GM21526 (cell line): Measurements from ENCODE around the gene PALLD.

Source experiments
- ATAC-seq: cut with Tn5 transposase; IDR thresholded peaks from one replicate; pipeline ENCODE4 v1.9.1; 2021; ENCODE audit warnings: moderate library complexity; ENCODE audit not compliant: unreplicated experiment, low FRiP score

Gene PALLD

DNA sequence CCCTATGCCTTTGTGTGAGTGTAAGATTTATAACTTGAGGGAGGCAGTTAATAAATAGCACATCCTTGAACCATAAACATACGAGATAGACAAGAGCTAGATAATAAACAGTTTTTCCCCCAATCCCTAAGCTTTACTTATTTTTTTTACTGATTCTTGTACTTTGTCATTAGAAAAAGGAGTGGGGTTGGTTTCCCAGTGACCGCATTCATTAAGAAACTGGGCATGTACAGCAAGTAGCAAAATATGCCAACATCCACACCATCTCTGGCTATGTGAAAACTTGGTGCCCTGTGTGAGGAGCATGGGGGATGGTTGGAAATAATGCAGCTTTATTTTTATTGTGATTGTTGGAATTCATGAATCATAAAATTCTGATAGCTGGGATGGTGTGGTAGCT is 337.0 kb downstream of the PALLD start:
- ATAC-seq, result no peak

DNA sequence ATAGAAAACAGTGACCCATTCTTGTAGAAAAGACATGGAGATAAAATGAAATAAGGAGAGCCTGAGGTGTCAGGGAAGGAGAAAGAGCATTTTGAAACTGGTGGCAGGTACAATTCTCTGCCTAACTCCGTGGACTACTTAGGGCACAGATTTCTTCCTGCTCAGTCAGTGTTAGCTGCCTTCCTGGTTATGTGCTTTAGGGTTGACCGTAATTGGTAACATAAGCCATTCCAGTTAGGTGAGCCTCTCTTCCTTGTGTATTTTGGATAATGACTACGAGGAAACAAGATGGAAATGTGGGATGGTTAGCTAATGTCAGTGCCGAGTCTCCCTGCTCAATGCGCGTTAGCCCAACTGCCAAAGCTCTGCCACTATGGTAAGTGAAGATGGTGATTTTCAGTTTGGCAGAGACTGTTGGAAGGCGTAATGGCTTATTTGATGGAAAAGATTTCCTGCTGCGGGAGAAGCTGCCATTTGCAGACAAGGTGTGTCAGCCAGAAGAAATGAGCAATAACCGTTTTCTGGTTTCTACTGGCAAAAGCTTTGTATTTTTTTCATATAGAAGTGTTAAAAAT is 339.1 kb downstream of the PALLD start:
- ATAC-seq, result no peak

DNA sequence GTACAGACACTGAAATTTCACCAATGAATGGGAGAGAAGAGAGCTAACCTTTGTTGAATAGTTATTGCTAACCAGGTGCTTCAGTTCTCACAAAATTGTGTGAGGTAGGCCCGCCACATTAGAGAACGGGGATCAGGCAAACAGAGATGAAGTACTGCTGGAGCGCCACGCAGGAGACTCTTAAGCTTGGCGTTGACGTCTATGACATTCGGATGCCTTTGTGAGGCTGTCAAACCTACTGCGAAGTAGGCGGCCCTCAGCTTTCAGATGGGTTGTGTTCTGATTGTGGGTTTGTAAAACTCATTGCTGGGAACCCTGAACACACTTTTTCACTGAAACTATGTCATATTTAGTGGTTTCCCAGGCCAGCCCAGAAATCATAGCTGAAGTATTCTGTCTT is 339.6 kb downstream of the PALLD start:
- ATAC-seq, result no peak

DNA sequence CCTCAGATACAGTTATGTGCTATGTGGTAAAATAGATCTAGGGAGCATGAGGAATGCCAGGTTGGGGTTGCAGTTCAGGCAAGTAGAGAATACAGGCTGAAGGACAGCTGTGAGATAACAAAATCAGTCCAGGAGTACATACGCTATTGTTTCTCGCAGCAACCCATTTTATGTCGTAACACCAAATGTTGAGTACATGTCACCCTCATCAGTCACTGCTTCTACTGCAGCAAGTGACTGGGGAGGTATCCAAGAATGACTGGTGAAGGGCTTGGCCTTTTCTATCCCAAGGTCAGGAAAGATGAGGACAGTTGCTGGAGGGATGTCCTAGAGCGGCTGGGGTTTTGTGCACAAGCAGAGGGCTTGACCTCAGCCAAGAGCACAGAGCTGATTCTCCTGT is 341.1 kb downstream of the PALLD start:
- ATAC-seq, result no peak

DNA sequence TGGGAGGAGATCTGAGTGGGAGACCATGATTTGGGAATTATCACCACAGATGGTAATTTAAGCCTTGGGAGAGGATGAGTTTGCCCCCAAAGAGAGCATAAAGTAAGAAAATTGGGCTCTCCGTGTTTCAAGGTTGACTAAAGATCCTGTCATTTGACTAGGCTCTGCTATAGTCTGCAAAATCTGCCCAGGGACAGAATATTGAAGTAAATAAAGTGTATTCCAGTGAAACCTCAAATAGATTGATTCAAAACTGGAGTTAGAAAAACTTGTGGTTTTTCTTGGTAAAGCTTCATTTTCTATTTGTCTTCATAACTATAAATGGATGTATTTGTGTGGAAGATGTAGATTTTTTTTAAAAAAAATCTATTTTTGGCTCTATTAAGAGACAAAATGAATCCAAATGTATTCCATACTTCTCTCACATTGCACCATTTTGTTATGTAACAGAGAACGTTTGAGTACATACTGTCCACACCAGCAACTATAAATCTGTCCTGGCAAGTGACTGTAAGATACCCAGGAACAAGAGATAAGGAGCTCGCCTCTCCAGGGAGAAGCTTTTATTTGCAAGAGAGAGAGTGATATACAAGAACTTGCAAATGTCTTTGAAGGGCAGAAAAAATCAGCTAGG is 343.0 kb downstream of the PALLD start:
- ATAC-seq, result no peak

DNA sequence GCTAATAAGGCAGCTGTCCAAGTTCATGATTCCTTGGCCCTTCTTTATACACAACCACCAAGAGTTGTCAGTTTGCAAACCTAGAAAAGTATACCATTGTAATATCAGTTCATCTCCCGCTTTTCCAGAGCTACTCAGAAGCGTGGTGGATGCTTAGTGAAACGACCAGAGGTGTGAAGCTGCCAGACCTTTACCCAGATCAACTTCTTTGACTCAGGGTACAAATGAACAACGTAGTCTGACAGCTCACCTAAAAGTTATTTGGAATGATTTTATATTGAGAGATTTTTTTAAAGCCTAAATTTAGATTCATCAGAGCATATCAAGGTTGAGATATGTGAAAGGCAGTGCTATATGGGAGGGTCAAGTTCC is 343.5 kb downstream of the PALLD start:
- ATAC-seq, result no peak

DNA sequence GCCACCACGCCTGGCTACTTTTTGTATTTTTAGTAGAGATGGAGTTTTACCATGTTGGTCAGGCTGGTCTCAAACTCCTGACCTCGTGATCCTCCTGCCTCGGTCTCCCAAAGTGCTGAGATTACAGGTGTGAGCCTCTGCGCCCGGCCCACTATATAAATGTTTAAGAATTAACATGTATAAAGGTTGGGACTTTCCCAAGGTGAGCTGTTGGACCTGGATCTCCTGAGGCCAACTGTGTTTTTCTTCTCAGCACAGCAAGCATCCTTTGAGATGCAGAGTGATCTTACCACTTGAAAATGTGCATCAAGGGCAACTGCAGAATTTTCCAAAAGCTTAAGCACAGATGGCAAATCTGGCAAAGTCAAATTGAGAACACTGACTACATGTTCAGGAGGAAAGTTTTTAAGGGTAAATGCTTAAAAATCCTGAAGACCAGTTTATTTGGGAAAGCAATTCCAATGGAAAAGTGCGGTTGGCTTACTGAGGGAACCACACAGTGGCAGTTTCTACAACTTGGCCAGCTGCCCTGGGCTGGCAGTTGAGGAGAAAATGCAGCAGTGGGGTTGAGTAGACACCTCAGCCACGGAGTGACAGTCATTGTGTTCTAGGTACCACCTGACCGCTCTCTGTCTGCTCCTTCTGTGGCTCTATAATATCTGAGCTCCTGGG is 344.3 kb downstream of the PALLD start:
- ATAC-seq, result no peak

DNA sequence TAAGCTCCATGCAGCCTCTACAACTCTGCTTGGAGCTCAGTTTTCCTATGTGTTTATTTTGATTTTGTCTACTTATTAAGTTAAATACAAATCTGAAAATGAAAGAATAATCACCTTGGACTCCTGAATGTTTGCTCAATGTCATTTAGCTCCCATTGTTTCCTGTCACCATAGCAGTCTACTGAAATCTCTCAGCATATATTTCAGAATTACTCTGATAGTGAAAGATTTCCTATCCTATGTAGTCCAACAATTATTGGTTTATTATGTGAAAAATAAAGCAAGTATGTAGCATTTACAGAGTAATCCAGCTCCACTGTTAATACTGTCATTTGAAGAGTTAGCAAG is 344.8 kb downstream of the PALLD start:
- ATAC-seq, result no peak

DNA sequence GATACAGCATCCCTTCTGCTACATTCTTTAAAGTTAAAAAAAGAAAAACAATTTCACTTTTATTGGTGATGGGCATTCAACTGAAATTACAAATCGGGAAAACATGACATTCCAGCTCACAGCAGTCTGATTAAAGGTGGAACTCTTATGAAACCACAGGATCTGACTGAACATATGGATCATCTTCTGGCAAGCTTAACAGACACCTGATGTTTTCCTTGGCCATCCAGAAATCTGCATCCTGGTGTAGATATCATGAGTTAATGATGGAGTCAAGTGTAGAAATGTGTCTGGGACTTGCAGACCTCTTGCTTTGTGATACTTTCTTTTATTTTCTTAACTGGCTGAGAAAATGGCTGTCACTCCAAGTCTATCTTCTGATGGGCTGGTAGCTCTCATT is 345.3 kb downstream of the PALLD start:
- no peak for ATAC-seq

DNA sequence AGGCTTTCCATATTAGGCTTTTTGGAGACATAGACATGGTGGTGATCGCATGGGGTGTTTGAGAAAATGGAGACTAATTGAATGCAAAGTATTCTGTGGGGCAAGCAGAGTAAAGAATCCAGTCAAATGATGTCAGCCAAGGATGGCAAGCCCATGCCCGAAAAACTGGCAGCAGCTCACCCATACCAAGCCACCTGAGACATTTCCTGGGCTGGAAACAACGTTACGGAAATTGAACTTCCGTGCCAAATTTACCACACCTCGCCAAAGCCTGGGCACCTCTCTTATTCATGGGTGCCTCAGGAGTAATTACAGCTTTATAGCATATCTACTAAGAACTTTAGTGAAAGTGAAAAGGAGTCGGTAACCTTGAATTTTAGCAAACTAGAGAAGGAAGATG is 346.8 kb downstream of the PALLD start:
- ATAC-seq, result no peak

DNA sequence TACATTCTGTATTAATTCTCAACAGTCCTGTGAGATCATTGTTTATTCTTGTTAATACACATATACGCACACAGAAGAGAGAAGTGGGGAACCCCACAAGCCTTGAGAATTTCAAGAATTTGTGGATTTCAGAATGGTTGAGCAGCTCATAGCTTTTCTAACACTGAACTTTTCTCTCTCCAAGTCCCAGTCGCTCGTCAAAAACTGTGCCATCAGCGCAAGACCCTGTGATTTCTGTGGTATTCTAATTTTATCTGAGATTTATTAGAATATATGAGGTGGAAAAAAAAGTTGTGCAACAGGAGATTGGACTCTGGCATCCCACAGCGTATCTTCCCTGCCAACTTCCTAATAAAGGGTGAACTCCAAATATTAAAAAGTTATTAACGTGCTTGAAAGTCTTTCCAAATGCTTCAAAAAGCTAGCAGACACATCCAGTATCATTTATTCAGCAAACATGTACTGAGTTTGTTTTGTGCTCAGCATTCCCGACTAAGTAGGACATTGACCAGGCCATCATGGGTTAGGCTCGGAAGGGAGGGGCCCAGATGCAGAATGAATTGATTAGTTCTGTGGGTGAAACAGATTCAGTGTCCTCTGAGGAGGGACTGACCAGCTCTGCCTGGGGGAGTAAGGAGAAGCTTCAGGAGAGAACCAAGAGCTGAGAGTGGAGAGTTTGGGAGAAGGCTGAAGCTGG is 347.6 kb downstream of the PALLD start:
- no peak for ATAC-seq

DNA sequence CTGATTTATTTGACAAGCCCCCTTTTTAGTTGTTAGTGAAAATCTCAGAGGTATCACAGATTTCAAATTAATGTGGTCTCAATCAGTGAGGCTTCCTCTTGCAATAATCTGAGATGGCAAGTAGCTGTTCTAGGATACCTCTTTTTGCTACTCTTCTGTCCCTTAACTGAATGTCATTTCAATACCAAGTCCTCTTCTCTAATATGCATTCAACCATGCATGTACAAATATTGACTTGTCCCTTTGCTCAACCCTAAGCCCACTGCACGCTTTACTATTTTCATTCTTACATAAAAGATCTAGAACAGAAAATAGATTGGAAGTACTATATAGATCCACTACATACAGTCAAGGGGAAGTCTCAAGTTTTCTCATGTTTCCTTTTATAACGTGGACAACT is 349.0 kb downstream of the PALLD start:
- ATAC-seq, result no peak

DNA sequence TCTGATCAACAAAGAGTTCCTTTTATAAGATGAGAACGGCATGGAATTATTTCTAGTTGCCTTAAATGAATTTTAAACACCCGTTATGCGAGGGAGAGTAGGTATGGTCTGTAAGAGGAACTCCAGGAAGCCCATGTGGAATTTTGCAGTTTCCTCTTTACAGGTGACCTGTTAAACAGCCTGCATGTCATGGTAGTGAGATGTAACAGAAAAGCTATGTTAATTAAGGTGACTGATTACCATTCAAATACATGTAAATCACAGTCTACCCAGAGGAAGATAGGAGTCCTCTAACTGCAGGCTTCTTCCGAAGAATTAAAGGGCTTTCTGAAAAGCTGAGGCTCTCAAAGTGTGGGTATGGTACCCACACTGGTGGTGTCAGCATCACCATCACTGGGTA is 349.6 kb downstream of the PALLD start:
- ATAC-seq, result no peak

DNA sequence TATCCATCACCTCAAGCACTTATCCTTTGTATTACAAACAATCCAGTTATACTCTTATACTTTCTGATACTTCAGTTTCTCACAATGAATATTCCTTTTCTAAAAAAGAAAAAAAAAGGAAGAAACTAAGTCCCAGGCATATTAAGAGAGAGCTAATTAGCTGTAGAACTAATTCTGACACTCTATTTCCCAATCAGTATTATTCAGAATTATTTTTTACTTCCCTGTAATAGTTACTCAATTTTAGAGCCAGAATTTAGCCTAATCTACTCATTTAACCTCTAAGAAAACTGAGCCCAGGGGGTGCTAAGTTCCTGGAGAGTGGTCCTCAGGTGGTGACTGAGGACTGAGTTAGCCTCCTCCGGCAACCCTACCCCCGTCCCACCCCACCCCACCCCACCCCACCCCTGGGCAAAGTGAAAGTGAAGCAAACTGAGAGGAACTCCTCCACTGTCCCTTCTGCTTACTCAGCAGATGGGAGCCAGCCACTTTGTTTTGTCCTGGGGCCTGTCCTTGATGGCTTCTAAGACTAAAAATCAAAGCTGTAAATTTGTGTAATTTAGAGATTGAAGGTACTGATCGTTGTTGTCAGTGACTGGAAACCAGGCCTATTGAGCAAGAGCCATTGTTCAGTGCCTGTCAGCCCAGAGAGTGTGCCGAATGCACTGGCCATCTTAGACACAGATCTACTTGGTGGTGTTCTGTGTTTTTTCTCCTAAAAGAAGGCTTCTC is 351.1 kb downstream of the PALLD start:
- ATAC-seq, result no peak

DNA sequence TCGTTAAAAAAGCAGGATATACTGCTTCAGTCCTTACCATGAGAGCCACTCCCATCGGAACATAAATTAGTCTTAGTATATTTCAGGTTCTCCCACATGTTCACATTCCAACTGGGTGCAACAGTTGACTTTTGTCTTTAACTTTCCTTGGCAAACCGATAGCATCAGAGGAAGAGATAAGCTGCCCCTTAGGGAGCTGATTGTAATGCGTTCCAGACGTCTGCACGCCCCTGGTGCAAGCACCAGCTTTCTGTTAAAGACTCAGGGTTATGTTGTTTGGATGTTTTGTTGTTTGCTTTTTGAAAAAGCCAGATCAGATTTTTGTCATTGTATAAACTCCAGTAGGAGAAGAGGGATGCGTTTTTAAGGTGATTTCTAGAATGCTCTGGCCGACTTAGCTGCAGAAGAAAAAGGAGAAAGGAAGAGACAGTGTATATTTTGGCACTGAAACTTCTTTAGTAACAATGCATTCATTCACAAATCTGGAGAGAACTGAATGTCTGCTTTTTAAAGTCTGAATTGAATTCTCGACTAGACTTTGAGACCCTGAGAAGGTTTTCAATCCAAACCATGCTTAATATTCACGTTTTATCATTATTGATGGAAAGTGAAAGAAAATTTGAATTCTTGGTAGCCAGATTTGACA is 352.3 kb downstream of the PALLD start:
- ATAC-seq, result no peak

DNA sequence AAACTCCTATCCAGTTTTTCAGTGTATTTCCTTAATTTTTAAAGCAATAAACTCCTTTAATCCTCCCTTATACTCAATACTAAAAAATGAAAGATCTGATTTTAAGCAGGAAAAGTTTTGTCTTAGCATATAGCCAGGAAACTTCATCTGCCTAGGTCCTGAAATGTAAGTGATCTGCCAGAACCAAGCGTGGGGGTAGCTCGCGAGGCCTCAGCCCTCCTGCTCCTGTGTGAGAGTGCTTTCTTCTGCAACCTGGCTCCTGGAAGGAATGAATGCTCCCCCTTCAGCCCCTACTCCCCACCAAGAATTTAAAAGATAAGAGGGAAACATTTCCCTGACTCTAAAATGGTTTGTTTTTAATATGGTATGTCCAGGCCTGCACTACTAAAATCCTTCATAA is 353.1 kb downstream of the PALLD start:
- no peak for ATAC-seq

DNA sequence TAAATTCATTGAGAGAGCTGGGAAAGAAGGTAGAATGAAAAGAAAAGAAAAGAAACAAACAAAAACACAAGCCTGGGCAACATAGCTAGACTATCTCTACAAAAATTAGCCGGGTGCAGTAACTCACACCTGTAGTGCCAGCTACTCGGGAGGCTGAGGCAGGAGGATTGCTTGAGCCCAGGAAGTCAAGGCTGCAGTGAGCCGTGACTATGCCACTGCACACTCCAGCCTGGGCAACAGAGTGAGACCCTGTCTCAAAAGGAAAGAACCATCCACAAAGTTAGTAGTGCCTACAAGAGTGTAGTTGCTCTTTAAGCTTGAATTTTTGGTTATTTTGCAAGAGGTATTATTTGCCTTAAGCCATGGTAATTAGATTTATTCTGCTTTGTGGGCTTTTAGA is 355.5 kb downstream of the PALLD start:
- ATAC-seq, result no peak

DNA sequence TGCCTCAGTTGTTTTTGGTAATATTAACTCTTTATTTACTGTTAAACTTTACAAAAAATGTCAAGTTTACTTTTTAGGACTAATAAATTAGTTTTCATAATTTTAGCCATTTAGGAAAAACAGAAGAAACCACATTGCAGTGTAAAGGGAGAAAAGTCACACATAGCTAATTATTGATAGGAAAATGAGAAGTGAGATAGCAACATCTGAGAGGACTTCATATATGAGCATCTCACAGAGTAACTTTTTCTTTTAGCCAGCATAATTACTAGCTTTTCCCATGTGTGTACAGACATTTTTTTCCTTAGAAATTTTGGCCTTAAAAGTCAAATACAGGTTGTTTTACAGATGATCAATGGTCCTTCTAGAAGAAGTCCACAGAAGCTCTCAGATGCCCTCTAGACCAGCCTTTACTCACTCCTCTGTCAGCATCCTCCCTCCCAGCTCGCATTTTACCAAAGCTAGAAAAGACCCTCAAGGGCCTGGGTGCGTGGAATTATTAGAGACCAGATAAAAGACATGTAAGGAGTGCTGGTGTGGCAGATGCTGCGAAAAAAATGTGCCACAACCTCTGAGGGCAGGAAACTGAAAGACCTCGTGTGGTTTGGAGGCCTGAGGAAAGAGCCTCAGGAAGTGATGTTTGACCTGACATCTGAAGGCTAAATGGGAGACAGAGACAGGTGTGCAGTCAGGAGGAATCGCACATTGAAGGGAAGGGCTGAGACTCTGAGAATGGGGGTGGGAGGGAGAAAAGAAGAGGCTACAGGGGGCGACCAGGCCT is 356.3 kb downstream of the PALLD start:
- ATAC-seq, result peak; percentile 68

DNA sequence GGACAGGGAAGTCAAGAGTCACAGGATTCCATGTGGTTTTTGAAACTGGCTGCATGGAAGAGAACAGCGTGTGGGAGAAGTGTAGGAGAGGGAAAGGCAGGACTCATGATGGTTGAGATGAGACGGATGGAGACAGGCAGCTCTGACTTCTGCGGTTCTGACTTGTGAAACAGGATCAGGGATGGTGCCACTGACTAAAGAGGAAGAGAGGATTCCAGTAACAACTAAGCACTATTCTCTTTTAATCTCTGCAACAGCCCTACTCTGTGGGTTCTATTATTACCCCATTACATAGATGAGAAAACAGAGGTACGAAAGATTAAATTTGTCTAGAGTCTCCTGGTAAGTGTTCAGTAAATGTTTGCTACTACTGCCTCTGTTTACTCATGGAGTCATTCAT is 356.9 kb downstream of the PALLD start:
- ATAC-seq, result peak; percentile 55

DNA sequence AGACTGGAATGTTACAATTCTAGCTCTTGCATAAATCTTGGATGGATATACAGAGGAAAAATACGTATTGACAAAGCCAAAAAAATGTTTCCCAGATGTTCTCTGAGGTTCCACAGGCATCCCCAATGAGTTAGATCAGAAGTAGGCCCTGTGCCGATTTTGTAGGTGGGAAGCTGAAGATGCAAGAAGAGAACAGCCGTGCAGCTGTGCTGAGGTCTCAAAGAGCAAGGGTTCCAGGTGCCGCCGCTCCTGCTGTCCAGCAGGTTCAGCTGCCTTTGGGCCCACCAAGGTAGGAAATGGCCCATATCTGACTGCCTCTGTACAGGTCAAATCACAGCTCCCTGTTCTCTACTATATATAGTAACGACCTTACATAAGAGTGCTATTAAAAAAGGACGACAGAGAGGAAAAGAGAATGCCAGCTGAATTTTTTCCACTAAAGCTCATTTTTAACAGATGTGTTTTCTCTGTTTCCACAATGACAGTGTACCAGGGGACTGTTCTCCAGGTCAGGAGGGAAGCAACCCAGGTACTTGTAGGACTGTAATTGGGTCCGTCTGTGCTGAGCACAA is 357.6 kb downstream of the PALLD start:
- no peak for ATAC-seq
